Activated T-helper 1 cell treated with Interleukin-2 at 50 U/mL for 16 hours (primary cell): Measurements from ENCODE around the gene RPL12.
"Not testable (repeated sequence)": the region's sequence is repeated elsewhere in the genome, so short reads cannot be mapped to it uniquely, and the experiment has no call there.

Experiments used
- DNase-seq: peaks from one replicate; pipeline ENCODE4 v3.0.0-alpha.2; 2020; ENCODE audit warnings: low read depth

Gene RPL12

DNA sequence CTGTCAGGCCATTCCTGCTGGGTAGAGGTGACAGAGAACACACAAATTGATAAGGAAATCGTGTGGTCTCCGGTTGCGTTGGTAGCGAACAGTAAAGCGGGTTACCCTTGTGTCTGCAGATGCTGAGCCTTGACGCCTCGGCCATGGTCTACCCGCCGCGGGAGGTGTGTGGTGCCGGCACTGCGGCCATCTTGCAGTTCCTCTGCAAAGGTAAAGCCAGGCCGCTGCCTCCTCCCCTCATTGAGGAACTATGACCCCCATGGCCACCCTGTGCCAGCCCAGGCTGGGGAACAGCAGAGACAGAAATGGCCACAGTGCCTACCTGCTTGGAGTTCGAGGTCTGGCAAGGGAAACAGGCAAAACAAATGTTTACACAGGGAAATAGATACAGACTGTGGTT lies 16.4 kb upstream of the RPL12 start:
- no peak for DNase-seq

DNA sequence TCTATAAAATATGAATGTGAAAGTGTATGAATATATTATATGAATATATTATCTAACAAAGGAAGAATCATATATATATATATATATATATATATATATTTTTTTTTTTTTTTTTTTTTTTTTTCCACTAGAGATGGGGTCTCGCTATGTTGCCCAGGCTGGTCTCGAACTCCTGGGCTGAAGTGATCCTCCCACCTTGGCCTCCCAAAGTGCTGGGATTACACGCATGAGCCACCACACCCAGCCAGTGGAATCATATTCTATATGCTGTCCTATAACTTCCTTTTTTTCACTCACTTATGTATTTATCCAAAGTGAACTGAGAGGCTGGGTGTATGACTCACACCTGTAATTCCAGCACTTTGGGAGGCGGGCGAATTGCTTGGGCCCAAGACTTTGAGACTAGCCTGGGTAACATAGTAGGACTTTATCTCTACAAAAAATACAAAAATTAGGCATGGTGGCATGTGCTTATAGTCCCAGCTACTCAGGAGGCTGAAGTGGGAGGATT lies 15.3 kb upstream of the RPL12 start:
- DNase-seq: not testable (repeated sequence)

GRCh38 chr9:127463911-127464310 lies 12.7 kb upstream of the RPL12 start:
- no peak for DNase-seq

GRCh38 chr9:127463382-127463781 lies 12.2 kb upstream of the RPL12 start:
- no peak for DNase-seq

DNA sequence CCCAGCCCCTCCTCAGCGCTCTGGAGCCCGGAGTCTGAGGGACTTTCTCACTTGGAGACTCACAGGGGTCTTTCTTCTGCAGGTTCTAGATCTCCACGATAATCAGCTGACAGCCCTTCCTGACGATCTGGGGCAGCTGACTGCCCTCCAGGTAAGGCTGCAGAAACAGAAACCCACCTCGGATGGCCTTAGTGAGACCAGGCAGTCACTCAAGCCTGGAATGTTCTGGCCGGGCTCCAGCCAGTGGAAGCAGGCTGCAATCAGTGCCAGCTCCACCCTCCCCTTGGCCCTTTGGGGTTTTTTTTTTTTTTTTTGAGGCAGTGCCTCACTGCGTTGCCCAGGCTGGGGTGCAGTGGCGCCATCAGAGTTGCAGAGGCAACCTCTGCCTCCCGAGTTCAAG lies 7.7 kb upstream of the RPL12 start:
- DNase-seq: no peak

GRCh38 chr9:127457191-127457878 lies 6.1 kb upstream of the RPL12 start:
- no peak for DNase-seq

GRCh38 chr9:127455324-127455992 lies 4.3 kb upstream of the RPL12 start:
- DNase-seq: no peak

DNA sequence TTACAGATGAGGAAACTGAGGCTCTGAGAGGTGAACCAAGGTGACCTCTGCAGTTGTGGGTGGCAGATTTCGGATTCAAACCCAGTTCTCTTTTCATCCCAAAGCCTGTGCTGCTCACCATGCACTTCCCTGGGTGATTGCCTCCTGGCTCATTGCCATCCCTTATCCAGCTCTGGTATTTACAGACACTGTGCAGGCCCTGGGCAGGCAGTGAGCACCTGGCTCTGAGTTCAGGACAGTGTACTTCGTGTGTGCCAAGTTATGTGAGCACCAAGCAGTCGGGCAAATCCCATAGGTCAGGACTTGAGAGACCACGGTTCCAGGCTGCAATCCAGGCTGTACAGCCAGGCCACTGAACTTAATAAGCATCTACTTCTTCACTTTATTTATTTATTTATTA lies 1.5 kb upstream of the RPL12 start:
- no peak for DNase-seq

GRCh38 chr9:127451858-127452656 lies 851 bp upstream of the RPL12 start:
- DNase-seq: no peak

DNA sequence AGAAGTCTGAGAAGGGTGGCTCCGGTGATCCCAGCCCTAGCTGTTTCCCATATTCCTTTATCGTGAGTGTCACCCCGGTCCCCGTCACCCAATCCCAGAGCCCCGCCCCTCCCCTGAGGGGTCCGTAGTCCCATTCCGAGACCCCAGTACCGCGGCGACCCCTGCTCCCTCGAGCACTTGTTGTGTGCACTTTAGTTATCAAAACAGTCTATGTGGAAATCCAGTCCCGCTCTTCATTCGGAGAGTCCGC lies 327 bp upstream of the RPL12 start:
- no peak for DNase-seq

DNA sequence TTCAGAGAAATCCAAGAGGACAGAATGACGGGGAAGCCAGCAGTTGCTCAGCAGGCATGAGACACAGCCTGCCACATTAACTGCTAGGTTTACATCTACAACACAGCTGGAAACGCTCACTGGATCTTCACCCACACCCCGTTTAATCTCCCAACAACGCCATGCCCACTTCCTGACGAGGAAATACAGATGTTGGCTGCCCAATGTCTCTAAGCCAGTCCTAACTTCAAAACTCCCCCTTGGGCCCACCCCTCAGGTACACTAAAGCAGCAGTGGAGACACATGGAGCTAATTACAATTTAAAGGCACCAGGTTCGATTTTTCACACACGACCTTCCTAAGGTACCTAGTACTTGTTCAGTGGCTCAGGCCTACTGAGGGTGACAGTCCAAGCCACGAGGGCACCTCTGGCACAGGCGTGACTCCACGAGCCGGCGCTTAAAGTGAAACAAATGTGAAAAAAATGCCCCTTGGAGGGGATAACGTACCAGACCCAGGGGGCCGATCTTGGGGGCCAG lies 904 bp downstream of the RPL12 start:
- DNase-seq: no peak

- DNase-seq: no peak
These were observed 1.8 kb downstream of the RPL12 start for GRCh38 chr9:127449332-127449966.

GRCh38 chr9:127448112-127448805 lies 2.9 kb downstream of the RPL12 start:
- no peak for DNase-seq

- no peak for DNase-seq
These were observed 3.6 kb downstream of the RPL12 start for GRCh38 chr9:127447416-127448111.

GRCh38 chr9:127446713-127447415 lies 4.3 kb downstream of the RPL12 start:
- no peak for DNase-seq

- DNase-seq: no peak
These were observed 5.1 kb downstream of the RPL12 start for GRCh38 chr9:127445851-127446712.

DNA sequence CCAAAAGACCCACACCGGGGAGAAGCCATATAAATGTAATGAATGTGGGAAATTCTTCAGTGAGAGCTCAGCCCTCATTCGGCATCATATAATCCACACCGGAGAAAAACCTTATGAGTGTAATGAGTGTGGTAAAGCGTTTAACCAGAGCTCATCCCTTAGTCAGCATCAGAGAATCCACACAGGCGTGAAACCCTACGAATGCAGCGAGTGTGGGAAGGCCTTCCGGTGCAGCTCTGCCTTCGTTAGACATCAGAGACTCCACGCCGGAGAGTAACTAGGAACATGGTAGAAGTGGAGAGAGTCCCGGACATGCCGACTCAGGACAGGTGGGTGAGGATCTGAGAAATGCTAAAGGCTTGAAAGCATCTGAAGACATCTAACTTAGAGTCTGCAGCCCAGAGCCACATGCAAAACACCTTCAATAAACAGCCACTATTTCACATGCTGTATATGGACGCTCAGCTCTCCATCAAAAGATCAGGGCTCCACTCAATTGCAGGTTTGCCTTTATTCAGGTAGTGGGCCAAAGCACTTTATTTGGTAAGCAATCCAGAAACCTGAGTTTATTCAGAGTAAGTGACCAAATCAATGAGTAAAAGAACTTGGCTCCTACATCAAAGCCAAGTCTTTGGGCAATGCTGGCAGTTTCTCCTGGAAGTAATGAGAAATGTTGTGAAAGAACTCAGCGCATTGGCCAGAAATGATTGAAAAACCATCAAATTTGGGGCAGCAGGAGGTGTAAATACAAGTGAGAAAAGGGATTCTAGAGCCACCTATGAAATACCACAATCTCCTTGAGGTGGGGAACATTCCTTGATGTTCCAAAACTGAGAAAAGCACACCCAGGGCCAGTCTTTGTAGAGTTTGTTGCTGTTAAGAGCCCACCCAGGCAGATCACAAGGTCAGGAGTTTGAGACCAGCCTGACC lies 6.0 kb downstream of the RPL12 start:
- DNase-seq: no peak

- DNase-seq: no peak
These were observed 6.8 kb downstream of the RPL12 start for GRCh38 chr9:127444283-127444920.
